Heart left ventricle (tissue), 13 donors: Measurements from ENCODE around the gene RPL12.

Source experiments
- POLR2A ChIP-seq, 2 donors: fragments of 450-650 bp; IDR thresholded peaks; one replicate each; pipeline ENCODE4 v1.6.1; 2017; ENCODE audit warnings: antibody characterized with exemption in 2 of 2, mild to moderate bottlenecking in 2 of 2, moderate library complexity in 2 of 2
- TF ChIP-seq, protein P1 (sequence below), 12 donors: fragments of 200-600 bp; sonication (generic) in 4 of 12; IDR thresholded peaks; one replicate each; pipeline versions ENCODE4 v1.5.0 to v1.8.0; 2018 to 2022; ENCODE audit warnings: antibody characterized with exemption in 12 of 12, mild to moderate bottlenecking in 5 of 12
- donor health status: ischemic (EF 13 %, LVEDD 7.1; RV severe dilation, severe dysfunction).
- donor health status: DM: no; HTN: yes; CAD: no.
- donor health status: DM: no; HTN: no; CAD: no.
- donor health status: ischemic (EF 25% LVEDD 6.9; RV normal size, moderate dysfunction).
- donor health status: ischemic (EF 25% LVEDD 5.7; RV mildly dilated, moderate dysfunction).
- donor health status: ischemic (EF 35%, LVEDD 5.7; RV mildly dilated, moderate dysfunction).
- donor health status: nonischemic (EF 11% LVEDD 7.7; RV severe dilation, severe dysfunction).
- donor health status: DM: yes; HTN: yes; CAD: no.
- donor health status: PGD.
- donor health status: ischemic (EF 29% LVEDD 5.4; RV normal size, mild dysfunction).
- donor health status: nonischemic (EF 23%, LVEDD 6.1; RV moderate dilation, normal function).

DNA sequence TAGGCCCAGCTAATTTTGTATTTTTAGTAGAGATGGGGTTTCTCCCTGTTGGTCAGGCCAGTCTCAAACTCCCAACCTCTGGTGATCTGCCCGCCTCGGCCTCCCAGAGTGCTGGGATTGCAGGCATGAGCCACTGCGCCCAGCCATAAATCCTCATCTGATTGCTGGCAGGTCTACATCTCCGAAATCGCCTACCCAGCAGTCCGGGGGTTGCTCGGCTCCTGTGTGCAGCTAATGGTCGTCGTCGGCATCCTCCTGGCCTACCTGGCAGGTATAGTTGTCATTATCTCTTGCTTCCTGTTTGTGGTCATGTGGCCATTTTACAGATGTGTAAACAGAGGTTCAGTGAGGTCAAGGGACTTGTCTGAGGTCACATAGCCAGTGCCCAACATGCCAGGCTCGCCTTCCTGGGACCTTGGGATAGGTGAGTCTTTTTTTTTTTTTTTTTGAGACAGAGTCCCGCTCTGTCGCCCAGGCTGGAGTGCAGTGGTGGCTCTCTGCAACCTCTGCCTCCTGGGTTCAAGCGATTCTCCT lies 51.4 kb downstream of the RPL12 start:
- TF ChIP-seq, protein P1, sequence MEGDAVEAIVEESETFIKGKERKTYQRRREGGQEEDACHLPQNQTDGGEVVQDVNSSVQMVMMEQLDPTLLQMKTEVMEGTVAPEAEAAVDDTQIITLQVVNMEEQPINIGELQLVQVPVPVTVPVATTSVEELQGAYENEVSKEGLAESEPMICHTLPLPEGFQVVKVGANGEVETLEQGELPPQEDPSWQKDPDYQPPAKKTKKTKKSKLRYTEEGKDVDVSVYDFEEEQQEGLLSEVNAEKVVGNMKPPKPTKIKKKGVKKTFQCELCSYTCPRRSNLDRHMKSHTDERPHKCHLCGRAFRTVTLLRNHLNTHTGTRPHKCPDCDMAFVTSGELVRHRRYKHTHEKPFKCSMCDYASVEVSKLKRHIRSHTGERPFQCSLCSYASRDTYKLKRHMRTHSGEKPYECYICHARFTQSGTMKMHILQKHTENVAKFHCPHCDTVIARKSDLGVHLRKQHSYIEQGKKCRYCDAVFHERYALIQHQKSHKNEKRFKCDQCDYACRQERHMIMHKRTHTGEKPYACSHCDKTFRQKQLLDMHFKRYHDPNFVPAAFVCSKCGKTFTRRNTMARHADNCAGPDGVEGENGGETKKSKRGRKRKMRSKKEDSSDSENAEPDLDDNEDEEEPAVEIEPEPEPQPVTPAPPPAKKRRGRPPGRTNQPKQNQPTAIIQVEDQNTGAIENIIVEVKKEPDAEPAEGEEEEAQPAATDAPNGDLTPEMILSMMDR (IDR thresholded peaks at IDR 0.05) = no peak
- no peak for TF ChIP-seq POLR2A (IDR thresholded peaks at IDR 0.05)
